ENCODE measurements around the gene TTC21B. TPM values are rescaled to one million over a fixed set of nuclear protein-coding genes. Genes with fewer than 3 reads are reported as not detected.

TTC21B gene
- total RNA-seq, 1 donor from 2014 or later, result 40.5 TPM

DNA sequence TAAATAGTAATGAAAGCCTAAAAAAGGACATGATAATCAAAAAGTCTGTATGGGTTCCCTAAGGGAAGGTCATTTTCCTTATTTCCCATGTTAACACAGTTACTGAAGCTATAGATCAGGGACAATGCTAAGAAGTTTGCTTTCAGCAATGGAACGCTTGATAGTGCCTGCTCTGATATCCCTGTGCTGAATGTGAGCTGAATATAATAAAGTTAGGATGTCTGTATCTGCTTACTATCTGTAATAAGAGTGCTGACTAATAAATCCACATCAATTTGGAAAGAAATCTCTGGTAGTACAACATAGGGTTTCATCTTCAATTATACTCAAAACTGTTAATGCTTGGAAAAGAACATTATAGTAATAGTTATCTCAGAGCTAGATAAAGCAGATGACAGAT lies 25.8 kb downstream of the TTC21B start:
- Histone ChIP-seq H3K36me3 (peaks cover 0 to 56% of the 10 kb centered on the region in 2 donors), H3K27me3 (no peaks in the 10 kb centered on the region), H3K4me3 (no peak overlapping the region), H3K9me3 (no peaks in the 10 kb centered on the region), H3K4me1 (no peaks in the 10 kb centered on the region), H3K27ac (no peak overlapping the region)
- no peak for DNase-seq (ENCODE audit: extremely low spot score in 2 of 2)
- intact Hi-C loops (cut with DNase I), result no loop called here
- TF ChIP-seq POLR2AphosphoS5 (IDR thresholded peaks at IDR 0.05; ENCODE audit: insufficient read depth in 1 of 2, low read depth in 1 of 2) (no peak), POLR2A (IDR thresholded peaks at IDR 0.05) (no peak)

DNA sequence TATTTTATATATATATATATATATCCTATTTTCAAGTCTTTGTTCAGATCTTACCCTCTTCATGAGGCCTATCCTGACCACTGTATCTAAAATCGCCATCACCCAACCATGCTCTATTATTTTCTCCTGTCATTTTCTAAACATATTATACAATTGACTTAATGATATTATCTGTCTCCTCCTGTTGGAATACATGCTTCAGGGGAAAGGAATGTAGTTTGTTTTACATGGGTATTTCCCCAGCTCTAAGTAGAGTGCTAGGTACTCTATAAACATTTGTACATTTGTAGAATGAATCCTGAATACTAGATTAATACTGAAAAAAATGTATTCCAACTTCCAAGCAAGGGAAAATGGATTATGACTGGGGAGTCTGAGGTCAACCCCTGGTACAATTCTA lies 26.2 kb downstream of the TTC21B start:
- no peaks in the 10 kb centered on the region for H3K9me3 ChIP-seq
- no peaks in the 10 kb centered on the region for H3K4me1 ChIP-seq
- TF ChIP-seq POLR2AphosphoS5 (IDR thresholded peaks at IDR 0.05; ENCODE audit: insufficient read depth in 1 of 2, low read depth in 1 of 2), result no peak
- TF ChIP-seq, protein P1, sequence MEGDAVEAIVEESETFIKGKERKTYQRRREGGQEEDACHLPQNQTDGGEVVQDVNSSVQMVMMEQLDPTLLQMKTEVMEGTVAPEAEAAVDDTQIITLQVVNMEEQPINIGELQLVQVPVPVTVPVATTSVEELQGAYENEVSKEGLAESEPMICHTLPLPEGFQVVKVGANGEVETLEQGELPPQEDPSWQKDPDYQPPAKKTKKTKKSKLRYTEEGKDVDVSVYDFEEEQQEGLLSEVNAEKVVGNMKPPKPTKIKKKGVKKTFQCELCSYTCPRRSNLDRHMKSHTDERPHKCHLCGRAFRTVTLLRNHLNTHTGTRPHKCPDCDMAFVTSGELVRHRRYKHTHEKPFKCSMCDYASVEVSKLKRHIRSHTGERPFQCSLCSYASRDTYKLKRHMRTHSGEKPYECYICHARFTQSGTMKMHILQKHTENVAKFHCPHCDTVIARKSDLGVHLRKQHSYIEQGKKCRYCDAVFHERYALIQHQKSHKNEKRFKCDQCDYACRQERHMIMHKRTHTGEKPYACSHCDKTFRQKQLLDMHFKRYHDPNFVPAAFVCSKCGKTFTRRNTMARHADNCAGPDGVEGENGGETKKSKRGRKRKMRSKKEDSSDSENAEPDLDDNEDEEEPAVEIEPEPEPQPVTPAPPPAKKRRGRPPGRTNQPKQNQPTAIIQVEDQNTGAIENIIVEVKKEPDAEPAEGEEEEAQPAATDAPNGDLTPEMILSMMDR (IDR thresholded peaks at IDR 0.05), result no peak
- no peak for TF ChIP-seq POLR2A (IDR thresholded peaks at IDR 0.05)
- no peak for DNase-seq (ENCODE audit: extremely low spot score in 2 of 2)
- no peak overlapping the region for H3K27ac ChIP-seq
- peaks cover 0 to 52% of the 10 kb centered on the region in 2 donors for H3K36me3 ChIP-seq
- intact Hi-C loops (cut with DNase I), result no loop called here
- no peak overlapping the region for H3K4me3 ChIP-seq
- H3K27me3 ChIP-seq, result no peaks in the 10 kb centered on the region

DNA sequence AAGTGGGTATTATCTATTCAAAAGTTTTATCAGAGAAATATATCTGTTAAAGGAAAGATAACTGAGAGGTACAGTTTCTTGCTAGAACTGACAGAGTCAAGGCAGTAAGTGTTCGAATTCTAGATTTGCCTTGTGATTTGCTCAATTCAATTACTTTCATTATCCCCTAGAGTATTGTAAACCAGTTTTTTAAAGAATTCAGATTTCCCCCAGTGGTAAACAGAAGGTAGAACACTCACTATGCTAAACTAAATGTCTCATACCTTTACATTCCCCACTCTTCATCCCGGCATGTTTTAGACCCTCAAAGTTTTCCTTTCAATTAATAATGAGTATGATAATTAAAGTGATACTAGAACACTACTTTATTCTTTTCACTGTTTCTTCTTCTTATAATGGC lies 28.6 kb downstream of the TTC21B start:
- Histone ChIP-seq H3K4me1 (no peaks in the 10 kb centered on the region), H3K27ac (no peak overlapping the region), H3K9me3 (no peaks in the 10 kb centered on the region), H3K4me3 (no peak overlapping the region), H3K27me3 (no peaks in the 10 kb centered on the region), H3K36me3 (peaks cover 0 to 28% of the 10 kb centered on the region in 2 donors)
- no peak for TF ChIP-seq POLR2AphosphoS5 (IDR thresholded peaks at IDR 0.05; ENCODE audit: insufficient read depth in 1 of 2, low read depth in 1 of 2)
- TF ChIP-seq POLR2A (IDR thresholded peaks at IDR 0.05), result no peak
- TF ChIP-seq, protein P1 (IDR thresholded peaks at IDR 0.05), result no peak
- DNase-seq (ENCODE audit: extremely low spot score in 2 of 2), result no peak
- intact Hi-C loops (cut with DNase I), result no loop called here

DNA sequence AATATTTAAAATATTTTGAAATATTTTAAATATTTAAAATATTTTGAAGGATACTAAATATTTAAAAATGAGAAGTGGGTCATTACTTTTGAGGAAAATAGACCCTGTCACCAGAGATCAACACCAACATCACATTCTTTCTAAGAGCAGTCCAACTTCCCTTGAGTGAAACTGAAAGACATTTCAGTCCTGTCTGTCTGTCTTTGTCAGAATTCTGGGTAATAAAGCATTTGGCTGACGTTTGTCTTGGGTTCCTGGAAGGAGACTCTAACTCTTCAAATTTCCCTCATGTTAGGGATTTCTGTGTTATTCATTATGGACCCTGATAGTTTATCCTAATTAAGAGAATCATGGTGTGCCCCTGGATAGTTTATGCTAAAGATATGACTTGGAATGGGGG lies 32.8 kb downstream of the TTC21B start:
- H3K4me1 ChIP-seq, result no peaks in the 10 kb centered on the region
- no peaks in the 10 kb centered on the region for H3K9me3 ChIP-seq
- H3K36me3 ChIP-seq, result peaks cover 0 to 32% of the 10 kb centered on the region in 2 donors
- no peak overlapping the region for H3K27ac ChIP-seq
- H3K4me3 ChIP-seq, result no peak overlapping the region
- no peaks in the 10 kb centered on the region for H3K27me3 ChIP-seq
- intact Hi-C loops (cut with DNase I), result no loop called here
- no peak for DNase-seq (ENCODE audit: extremely low spot score in 2 of 2)
- TF ChIP-seq POLR2AphosphoS5 (IDR thresholded peaks at IDR 0.05; ENCODE audit: insufficient read depth in 1 of 2, low read depth in 1 of 2), result no peak
- no peak for TF ChIP-seq POLR2A (IDR thresholded peaks at IDR 0.05)
- TF ChIP-seq, protein P1 (IDR thresholded peaks at IDR 0.05), result no peak

DNA sequence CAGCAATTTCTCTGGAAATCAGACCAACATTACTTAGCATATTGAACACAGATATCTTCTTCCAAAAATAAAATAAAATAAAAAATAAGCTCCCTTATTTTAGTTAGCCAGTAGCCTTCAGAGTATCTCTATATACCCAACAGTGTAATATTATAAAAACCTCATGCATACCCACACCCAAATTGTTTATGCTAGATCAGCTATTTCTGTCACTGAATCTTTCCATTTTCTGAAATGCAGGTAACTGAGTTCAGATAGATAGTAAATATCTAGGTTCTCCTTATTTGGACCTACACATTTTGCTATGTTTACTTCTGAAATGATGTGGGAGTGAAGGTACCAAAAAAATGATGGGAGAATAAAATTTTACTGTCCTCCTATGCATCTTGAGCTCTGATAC lies 39.9 kb downstream of the TTC21B start:
- Histone ChIP-seq H3K9me3 (no peaks in the 10 kb centered on the region), H3K27ac (no peak overlapping the region), H3K27me3 (no peaks in the 10 kb centered on the region), H3K4me1 (no peaks in the 10 kb centered on the region), H3K4me3 (no peak overlapping the region), H3K36me3 (peaks cover 0 to 47% of the 10 kb centered on the region in 2 donors)
- intact Hi-C loops (cut with DNase I), result no loop called here
- no peak for DNase-seq (ENCODE audit: extremely low spot score in 2 of 2)
- TF ChIP-seq POLR2A (IDR thresholded peaks at IDR 0.05) (no peak), POLR2AphosphoS5 (IDR thresholded peaks at IDR 0.05; ENCODE audit: insufficient read depth in 1 of 2, low read depth in 1 of 2) (no peak)
- TF ChIP-seq, protein P1 (IDR thresholded peaks at IDR 0.05), result no peak

Measured in vagina (tissue), 2 donors.